Putamen (tissue), 1 donor: ENCODE data around the gene SRGAP2C.
"Not testable (repeated sequence)": the region's sequence is repeated elsewhere in the genome, so short reads cannot be mapped to it uniquely, and the experiment has no call there.

Experiments
- DNase-seq: peaks from one replicate; pipeline ENCODE4 v3.0.0-alpha.2; 2016; ENCODE audit warnings: low spot score

SRGAP2C gene

GRCh38 chr1:121339611-121340010 lies 154.8 kb downstream of the SRGAP2C start:
- not testable (repeated sequence) for DNase-seq

DNA sequence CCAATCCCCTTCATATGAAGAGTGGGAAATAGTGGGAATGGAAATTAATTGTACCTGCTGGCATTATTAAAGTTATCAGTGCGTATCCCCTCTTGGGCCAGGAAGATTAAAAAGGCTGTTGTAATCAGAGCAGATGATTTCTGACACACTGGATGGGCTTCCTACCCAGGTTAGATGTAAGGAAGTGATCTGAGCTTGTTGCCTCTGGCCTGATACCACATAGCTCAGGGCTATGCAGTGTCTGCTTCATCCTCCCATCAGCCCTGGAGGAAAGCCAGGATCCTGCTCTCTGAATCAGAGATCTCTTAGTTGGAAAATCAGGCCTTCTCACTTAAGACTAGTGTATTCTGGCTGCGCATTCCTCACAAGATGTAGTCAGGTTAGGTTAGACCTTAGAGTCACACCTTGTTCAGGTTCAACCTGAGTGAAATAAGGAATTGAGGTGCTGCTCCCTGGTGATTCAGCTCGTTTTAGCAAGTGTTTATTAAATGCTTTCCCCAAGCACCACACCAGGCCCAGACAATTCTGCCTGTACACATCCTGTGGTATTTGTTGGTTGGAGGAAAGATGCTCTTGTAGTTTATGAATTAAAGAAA lies 158.6 kb downstream of the SRGAP2C start:
- DNase-seq = not testable (repeated sequence)

- DNase-seq = not testable (repeated sequence)
These were observed 159.6 kb downstream of the SRGAP2C start for GRCh38 chr1:121344355-121344754.

DNA sequence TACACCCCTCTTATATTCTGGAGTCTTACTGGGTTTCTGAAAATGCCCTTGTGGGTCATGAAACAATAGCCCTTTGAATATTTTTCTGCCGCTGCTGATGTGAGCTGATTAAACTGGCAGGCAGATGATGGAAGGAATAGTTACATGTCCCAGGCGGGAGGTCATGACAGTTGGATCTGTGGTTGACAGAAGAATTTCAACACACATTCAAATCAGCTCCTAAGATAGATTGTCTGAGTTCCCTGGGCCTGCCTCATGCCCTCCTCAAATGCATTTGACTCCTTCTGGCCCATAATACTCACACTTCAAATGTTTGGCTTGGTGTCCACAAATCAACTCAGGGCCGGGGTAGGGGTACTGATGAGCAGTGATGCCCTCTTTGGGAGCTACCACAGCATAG lies 161.9 kb downstream of the SRGAP2C start:
- DNase-seq = peak; percentile 13

DNA sequence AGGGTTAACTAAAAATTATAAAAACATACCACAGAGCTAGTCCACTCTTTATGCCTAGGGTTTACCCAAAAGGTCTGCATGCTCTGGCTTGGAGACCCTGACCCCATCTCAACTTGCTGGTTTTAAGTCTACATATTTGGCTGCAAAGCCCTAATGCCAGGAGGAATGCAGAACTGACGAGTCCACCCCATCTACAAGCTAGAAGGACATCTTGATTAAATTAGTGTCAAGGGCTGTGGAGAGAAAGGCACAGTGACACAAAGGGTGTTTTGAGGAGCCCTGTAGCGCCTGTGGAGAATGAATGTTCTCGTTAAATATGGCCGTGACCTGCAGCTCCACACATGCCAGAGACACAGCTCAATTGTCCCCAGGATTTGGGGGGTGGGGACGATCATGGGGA lies 162.7 kb downstream of the SRGAP2C start:
- peak; percentile 9 for DNase-seq

- not testable (repeated sequence) for DNase-seq
These were observed 163.3 kb downstream of the SRGAP2C start for GRCh38 chr1:121348115-121348514.

DNA sequence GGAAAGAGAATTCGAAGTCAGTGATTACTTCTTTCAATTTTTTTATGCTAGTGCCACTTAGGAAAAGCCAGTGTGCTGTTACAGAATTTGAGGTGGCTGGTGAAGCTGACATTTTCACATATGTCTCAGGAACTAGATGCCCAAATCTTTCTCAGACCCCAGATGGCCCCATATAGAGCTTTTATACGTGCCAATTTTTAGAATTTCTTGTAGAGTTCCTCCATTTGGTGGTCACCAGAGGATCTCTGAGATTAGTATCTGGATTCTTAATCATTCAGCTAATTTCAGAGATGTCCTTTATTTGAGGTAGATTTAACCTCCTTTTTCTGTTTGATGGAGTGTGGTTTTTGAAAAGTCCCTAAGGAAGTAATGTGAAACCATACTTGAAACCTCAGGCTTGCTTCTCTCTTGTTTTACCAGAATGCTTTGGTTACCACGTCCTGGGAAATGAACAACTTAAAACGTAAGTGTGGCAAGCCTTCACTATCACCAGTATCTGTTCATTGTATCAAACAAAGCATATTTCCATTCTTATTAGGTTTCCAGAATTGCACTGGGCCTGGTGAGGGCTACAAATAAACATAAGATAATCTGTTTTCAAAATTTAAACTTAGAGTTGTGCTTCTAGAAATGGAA lies 164.7 kb downstream of the SRGAP2C start:
- DNase-seq = not testable (repeated sequence)

DNA sequence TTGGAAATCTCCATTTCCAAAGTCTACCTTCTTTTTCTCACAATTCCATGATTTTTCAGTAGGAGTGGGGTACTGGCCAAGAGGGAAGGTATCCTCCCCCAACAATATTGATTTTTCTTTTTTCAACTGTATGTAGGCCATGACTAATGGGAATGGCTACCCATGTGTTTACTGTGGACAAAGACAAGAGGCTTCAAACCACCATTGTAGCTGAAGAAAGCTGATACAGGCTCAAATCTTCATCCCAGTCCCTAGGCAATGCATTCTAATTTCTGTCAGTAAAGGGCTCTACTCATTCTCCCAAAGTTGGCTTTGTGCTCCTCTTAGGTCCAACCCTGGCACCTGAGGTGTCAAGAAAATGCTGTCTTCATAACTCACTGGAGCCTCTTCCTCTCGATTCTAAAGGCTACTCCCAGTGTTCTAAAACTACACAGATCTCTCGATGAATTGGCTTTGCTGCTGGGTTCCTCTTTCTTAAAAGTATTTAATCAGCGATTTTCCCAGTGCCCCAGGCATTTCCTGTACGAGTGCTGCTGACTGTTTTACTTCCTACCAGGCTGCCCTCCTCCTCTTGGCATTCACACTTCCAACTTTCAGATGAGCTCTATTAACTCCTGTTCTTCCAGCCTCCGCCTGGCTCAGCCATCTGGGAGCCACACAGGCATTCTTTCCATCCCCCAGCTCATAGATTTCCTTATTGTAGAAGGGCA lies 171.1 kb downstream of the SRGAP2C start:
- DNase-seq = not testable (repeated sequence)

- DNase-seq = not testable (repeated sequence)
These were observed 172.0 kb downstream of the SRGAP2C start for GRCh38 chr1:121356819-121357218.

DNA sequence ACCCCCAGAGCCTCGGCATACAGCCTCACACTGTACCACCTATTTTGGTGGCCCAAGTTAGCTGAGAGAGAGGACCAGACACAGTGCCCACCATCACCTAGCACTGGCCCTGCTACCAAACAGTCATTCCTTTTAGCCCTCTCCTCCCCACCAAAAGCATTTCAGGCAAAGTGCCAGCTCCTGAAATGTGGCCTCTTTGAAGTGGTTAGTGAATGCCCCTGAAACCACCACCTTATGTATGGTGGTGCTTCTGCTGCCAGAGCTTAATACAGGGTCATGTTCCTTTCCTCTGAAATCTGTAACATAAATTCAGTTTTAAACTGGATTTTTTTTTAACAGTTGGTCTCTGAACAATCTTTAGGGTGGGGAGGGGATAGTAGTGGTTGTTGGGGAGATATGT lies 175.8 kb downstream of the SRGAP2C start:
- not testable (repeated sequence) for DNase-seq

DNA sequence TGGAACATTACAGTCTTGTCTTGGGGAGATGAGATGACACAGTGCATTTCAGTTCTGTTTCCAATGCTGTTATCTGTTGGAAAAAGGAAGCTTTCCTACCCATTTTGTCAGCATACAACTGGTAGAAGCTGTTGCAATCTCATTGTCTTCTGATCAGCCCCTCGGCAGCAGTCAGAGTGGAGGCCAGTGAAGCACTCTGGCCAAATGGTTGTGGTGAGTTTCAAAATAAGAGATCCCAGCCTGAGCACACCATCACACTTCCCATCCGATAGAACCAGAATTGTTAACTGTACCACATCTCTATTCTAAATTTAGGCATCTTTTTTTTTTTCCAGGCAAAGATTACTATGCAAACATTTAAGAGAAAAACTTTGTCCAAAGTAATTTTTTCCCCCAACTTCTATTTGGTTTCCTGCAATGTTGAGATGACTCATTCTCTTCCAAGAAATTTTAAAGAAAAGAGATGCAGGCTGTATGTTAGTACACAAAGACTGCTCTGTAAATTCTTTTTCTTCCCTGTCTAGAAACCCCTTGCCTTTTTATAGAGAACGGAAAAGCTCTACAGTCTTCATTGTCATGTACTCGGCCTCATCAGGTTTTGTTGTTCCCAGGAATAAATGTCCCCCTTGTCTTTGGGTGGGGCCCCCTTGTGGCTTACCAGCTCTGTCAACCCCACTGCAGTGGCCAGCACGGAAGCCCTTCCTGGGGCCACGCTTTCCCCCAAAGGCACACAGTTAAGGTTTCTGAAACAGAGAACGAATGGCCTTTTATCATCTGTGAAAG lies 176.9 kb downstream of the SRGAP2C start:
- not testable (repeated sequence) for DNase-seq

DNA sequence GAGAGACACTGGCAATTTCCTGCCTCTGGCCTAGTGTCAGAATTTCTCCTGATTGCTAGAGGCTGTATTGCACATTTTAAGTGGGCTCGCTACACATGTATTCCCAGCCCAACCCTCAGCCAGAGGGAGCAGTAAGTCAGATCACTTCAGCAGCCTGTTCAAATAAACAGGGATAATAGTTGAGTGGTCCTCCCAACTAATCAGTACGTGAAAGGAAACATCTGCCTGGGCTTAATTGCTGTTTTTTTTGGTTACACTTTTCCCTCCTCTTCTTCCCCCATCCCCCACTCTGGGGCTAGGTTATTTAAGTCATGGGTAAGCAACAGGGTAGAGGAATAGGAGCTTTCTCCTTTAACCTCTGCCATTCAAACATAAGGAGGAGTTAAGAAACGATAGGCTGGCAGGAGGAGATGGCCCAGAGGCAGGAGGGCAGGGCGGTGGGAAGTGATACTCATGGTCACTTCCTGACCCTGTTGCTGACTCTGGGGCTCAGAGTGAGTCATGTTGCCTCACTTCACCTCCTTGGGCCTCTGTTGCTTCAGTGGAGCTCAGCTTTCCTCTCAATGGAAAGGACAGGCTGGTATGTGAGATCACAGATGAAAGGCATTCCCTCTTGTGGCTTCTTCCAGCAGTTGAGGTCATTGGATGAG lies 177.6 kb downstream of the SRGAP2C start:
- DNase-seq = not testable (repeated sequence)

GRCh38 chr1:121365316-121365715 lies 180.5 kb downstream of the SRGAP2C start:
- DNase-seq = not testable (repeated sequence)

DNA sequence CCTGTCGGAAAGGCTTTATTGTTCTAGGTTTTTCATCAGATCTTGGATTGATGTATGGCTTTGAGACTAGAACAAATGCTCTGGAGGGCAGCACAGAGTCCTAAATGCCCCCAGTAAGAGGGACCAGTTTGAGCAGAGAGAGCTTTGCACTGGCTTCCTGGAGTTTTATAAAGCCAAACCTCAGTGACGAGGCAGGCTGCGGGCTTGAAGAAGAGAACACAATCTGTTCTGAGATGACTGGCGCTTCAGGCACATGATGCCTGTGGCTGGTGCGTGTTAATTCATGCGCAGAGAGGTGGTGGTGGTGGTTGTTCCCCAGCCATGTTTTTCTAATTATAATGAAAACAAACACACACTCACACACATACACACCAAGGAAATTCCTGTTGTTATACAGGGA lies 180.9 kb downstream of the SRGAP2C start:
- DNase-seq = not testable (repeated sequence)

- DNase-seq = not testable (repeated sequence)
These were observed 181.4 kb downstream of the SRGAP2C start for GRCh38 chr1:121366171-121366570.

GRCh38 chr1:121368910-121369309 lies 184.1 kb downstream of the SRGAP2C start:
- not testable (repeated sequence) for DNase-seq

GRCh38 chr1:121369959-121370358 lies 185.2 kb downstream of the SRGAP2C start:
- DNase-seq = not testable (repeated sequence)

DNA sequence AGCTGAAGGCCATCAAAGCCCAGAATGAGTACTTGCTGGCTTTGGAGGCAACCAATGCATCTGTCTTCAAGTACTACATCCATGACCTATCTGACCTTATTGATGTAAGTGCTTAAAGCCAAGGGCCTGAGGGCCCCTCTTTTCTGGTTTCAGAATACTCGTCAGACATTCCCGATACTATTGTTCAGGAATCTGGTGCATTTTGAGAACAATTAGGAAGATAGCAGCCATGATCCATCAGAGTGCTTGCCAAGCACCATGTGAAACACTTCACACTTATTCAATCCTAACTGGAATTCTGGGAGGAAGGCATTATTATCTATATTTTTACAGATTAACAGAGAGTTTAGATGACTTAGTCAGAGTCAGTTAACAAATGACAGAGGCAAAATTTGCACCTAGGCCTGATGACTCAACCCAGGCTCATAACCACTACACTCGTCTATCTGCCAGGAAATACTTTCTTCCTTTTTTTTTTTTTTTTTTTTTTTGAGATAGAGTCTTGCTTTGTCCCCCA lies 190.1 kb downstream of the SRGAP2C start:
- not testable (repeated sequence) for DNase-seq

GRCh38 chr1:121376986-121377385 lies 192.2 kb downstream of the SRGAP2C start:
- DNase-seq = not testable (repeated sequence)

- not testable (repeated sequence) for DNase-seq
These were observed 194.0 kb downstream of the SRGAP2C start for GRCh38 chr1:121378757-121379156.

DNA sequence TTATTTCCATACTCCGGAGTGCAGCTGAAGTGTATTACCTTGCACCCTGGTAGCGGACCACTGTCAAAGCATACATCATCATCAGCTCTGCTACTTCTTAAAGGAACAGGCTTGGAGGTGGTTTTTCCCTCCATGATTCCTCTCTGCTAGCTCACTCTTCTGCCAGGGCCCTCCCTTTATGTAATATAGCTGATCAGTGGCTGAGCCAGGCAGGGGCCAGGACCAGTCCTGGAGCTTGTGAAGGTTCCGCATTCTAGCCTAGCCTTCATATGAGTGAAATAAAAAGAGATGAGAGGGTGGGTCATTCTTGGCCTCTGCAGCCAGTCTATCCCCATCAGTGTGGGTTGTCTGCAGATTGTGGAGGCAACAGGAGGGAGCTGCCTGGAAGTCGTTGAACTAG lies 200.0 kb downstream of the SRGAP2C start:
- not testable (repeated sequence) for DNase-seq
